AG09319 (cell line): ENCODE data around the gene NELL1.

Experiments used
- DNase-seq: peaks from one replicate; pipeline ENCODE4 v3.0.0-alpha.2; 2010; ENCODE audit warnings: low read depth; ENCODE audit errors: extremely low read depth
- TF ChIP-seq, protein P1 (sequence below): IDR thresholded peaks from 2 replicates; pipeline ENCODE4 v1.5.1; 2011; ENCODE audit warnings: low read depth, mild to moderate bottlenecking, inconsistent platforms, low read length, moderate library complexity

The NELL1 gene

DNA sequence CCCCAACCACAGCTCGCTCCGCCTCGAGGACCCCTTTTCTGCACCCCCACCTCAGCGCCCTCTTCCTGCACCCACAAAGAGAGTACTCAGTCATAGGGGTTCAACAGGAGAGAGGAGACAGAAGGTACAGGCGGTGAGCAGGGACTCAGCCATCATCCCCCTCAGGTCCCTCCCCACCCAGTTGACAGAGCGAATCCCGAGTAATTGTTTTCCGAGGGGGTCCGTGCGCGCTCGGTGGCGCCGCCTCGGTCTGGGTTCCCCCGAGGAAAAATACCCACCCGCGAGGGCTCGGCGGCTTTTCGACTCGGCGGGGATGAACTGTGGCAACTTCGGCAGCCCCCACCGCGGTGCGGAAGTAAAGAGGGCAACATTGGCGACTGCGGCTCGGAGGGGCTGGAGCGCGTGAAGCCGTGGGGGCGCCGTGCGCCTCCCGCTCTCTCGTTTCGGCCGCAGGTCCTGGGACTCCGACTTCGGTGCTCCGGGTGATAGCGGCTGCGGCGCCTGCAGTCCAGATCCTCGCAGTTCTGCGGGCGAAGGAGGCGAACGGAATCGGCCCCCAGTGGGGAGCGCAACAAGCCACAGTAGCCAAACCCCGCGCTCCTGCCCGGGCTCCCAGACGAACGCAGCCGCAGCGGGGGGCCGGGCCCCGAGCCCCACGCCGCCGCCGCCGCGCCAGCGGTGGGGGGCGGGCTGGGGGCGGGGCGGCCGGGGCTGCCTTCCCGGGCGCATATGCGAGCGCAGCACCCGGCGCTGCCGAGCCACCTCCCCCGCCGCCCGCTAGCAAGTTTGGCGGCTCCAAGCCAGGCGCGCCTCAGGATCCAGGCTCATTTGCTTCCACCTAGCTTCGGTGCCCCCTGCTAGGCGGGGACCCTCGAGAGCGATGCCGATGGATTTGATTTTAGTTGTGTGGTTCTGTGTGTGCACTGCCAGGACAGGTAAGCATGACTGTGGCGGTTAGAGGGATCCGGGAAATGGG, at the start of gene NELL1:
TSS of gene NELL1 (plus strand) at position 743 of the 976 bp plus-strand sequence.
- TF ChIP-seq, protein P1, sequence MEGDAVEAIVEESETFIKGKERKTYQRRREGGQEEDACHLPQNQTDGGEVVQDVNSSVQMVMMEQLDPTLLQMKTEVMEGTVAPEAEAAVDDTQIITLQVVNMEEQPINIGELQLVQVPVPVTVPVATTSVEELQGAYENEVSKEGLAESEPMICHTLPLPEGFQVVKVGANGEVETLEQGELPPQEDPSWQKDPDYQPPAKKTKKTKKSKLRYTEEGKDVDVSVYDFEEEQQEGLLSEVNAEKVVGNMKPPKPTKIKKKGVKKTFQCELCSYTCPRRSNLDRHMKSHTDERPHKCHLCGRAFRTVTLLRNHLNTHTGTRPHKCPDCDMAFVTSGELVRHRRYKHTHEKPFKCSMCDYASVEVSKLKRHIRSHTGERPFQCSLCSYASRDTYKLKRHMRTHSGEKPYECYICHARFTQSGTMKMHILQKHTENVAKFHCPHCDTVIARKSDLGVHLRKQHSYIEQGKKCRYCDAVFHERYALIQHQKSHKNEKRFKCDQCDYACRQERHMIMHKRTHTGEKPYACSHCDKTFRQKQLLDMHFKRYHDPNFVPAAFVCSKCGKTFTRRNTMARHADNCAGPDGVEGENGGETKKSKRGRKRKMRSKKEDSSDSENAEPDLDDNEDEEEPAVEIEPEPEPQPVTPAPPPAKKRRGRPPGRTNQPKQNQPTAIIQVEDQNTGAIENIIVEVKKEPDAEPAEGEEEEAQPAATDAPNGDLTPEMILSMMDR, result no peak
- no peak for DNase-seq

DNA sequence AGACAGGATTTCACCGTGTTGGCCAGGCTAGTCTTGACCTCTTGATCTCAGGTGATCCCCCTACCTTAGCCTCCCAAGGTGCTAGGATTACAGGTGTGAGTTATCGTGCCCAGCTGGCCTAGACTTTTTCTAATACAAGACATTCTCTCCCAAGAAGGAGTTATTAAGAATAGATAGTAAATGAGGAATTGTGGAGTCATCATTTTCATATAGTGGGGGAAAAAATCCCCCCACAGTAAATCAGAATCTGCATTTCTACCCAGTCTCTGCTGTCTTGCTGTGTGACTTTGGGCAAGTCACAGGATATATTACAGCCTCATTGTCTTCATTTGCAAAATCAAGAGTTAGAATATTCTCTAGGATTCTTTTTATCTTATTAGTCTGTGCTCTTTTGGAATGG, 48.4 kb upstream of the NELL1 start:
- DNase-seq, result no peak
- TF ChIP-seq, protein P1, result no peak

DNA sequence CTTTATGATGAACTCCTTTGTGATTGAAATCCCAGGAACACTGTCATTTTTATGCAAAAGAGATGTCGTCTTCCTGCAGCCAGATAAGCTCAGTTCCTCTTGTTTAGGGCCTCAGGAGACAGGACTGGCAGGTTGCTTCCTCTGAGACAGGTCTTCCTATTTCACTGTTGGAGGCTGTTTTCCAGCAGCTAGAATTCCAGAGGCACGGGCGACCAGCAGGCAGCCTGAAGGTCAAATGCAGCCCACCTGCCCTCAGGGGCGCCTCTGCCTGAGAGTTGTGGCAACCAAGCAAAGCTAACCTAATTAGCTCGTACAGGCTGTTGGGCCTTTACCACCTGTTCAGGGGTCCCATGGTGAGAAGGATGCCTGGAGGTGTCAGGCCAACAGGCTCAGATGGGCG, 47.7 kb upstream of the NELL1 start:
- DNase-seq, result no peak
- TF ChIP-seq, protein P1, result no peak

DNA sequence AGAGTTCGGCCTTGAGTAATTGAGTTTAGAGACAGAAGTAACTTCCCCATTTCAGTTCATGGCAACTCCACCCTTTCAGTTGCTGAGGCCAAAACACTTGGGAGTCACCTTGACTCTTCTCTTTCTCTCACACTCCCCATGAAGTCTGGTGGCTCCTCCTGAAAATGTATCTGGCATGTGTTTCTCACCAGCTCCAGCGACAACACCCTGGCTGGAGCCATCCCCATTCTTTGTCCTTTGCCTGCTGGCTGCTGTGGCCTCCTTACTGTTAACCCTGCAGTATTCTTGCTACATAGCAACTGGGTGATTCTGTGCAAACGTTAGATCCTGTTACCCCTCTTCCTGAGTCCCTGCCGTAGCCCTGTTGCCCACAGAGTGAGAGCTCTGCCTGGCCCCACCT, 46.1 kb upstream of the NELL1 start:
- no peak for DNase-seq
- TF ChIP-seq, protein P1, result no peak

DNA sequence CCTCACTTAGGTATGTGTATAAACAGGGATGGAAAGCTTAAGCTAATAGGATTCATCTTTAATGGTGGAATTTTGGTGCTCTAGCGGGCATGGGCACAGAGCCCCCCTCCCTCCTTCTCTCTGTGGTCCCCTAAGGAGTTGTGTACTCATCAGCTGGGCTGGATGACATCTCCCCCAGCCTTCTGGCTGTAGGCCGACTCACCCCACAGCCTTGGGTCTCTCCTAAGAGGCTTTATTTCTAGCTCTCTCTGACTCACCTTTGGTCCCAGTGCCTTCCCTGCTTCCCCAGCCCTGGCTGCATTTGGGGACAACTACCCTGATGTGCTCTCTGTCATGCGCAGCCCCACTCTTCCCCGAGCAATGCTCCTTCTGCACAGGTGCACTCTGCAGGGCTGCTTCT, 43.1 kb upstream of the NELL1 start:
- DNase-seq, result no peak
- TF ChIP-seq, protein P1, result no peak

DNA sequence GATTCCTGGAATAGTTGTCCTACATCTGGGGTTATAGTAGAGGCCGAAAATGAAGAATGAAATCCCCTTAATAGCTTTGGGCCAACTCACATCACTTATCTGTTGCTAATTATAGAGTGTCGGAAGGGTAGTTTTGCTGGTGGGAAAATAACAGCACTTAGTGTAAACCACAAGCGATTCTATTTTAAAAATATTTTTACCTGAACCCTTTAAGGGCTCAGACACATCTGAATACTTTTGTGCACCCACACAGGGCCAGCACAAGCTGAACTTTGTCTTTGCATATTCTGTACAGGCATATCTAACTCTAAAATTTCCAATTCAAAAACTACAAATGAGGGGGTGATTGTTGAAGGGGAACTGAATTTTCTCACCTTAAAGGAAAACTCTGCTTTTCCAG, 42.4 kb upstream of the NELL1 start:
- TF ChIP-seq, protein P1, result no peak
- DNase-seq, result no peak

DNA sequence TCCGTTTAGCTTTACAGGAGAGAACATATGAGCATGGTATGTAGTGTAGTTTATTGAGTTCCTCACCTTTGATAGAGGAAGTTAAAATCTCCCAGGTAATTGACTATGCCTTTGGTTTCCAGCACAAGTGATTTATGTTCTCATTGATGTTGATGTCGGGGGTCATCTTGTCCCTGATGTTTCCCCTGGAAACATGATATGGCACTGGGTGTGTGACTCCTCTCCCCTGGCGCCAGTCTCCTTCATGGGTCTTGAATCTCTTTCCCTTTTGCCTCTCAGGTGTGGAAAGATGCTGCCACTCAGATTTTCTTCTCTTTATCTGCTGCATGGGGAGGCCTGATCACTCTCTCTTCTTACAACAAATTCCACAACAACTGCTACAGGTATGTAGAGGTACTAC, 41.7 kb upstream of the NELL1 start:
- TF ChIP-seq, protein P1, result no peak
- no peak for DNase-seq
